Fibroblast of skin of right biceps (primary cell): ENCODE results near the gene NPLOC4.
A peak's percentile ranks its signal among the peaks of the same experiment; 100 is the strongest.

Experiments
- DNase-seq: peaks from one replicate; pipeline ENCODE4 v3.0.0-alpha.2; 2013

NPLOC4 gene

DNA sequence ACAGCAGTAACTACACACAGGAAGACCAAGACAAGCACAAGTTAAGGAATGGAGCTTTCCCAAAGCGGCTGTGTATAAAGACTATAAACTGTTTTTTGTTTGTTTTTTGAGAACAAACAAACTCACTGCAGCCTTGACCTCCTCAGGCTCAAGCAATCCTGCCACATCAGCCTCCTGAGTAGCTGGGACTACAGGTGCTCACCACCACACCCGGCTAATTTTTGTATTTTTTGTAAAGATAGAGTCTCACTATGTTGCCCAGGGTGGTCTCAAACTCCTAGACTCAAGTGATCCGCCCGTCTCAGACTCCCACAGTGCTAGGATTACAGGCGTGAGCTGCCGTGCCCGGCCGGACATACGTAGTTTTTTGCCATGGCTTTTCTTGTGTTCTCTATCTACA is 23.5 kb upstream of the NPLOC4 start:
- DNase-seq = no peak

DNA sequence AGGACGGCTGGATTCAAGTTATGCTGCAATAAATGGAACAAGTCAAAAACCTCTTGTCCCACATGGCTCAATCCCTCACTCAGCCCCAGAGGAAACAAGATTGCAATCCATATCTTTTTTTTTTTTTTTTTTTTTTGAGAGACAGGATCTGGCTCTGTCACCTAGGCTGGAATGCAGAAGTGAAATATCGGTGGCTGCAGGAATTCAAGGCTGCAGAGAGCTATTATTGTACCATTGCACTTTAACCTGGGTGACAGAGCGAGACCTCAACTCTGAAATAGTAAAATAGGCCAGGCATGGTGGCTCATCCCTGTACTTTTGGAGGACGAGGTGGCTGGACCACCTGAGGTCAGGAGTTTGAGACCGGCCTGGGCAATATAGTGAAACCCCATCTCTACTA is 22.1 kb upstream of the NPLOC4 start:
- no peak for DNase-seq

DNA sequence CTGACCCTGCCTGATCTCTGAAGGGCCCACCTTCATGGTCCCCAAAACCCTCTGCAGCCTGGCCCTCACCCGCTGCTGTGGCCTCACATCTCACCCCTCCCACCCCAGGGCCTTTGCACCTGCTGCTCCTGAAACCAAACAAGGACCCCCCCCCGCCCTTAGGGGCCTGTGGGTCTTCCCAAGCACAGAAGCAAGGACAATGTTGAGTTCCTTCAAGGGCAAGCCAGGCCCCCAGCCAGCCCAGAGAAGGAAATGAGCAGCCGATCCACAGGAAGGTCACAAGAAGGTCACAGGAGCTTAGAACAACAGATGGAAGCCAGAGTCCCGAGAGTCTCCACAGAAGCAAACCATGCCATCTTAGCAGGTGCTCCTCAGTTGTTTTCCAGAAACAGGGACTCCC is 19.9 kb upstream of the NPLOC4 start:
- DNase-seq = no peak

DNA sequence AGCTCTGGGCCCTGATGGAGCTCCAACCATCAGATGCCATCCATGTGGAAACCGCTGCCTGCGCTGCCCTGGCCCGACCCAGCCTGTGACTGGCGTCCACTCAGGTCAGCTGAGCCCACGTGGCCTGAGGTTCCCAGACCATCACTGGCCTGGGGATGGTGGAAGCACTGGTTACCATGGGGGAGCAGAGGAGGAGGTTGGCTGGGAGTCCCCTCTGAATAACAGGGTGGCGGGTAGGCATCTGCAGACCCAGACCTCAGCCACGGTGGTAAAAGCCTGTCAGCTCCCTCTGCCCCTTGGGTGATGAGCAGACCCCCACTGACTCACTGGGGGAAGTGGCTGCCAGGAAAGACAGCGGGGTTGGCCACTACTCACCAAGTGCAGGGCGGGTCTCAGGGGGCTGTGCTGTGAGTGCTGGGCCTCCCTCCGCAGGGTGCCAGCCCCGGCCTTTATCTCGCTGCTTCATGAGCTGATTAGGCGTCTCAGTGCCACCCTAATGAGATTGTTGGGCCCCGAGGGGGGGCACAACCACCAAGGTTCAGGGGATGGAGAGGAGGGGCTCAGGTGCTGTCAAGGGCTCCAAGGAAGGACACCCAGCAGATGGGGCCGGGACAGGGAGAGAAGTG is 19.3 kb upstream of the NPLOC4 start, which contains the start of gene PDE6G:
PDE6G (minus strand) TSS at position 425 of the 626 bp plus-strand sequence. CDS start 3,237 bp downstream, outside the sequence.
- no peak for DNase-seq

DNA sequence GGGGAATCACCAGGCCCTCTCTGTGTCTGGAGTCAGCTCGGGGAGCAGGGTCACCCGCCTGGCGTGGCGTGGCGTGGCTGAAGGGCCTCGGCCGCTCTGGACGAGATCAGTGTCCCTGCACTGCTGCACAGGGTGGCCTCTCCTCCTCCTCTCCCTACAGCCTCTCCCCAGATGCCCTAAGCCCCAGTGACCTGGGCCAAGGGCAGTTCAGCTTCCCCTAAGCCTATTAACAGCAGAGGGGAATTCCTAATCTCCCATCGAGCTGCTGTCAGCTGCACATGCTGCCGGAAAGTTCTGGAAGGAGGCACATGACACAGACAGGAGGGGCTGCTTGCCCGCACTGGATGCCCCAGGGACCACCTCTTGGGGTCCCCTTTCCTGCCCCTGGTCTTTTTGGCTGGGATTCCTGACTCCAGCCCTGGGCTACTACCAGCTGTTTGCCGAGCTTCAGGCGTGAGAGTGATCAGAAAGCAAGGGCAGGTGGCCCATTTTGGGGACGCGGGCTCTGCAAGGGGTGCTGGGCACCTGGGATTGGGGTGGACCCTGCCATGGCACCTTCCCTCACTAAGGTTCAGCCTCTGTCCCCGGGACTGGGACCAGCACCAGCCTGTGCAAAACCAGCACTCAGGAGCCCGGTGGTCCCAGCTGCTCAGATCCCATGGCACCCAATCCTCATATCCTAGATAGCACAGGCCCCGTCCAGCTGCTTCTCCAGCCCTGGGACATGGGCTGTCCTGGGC is 18.6 kb upstream of the NPLOC4 start:
- DNase-seq = no peak

DNA sequence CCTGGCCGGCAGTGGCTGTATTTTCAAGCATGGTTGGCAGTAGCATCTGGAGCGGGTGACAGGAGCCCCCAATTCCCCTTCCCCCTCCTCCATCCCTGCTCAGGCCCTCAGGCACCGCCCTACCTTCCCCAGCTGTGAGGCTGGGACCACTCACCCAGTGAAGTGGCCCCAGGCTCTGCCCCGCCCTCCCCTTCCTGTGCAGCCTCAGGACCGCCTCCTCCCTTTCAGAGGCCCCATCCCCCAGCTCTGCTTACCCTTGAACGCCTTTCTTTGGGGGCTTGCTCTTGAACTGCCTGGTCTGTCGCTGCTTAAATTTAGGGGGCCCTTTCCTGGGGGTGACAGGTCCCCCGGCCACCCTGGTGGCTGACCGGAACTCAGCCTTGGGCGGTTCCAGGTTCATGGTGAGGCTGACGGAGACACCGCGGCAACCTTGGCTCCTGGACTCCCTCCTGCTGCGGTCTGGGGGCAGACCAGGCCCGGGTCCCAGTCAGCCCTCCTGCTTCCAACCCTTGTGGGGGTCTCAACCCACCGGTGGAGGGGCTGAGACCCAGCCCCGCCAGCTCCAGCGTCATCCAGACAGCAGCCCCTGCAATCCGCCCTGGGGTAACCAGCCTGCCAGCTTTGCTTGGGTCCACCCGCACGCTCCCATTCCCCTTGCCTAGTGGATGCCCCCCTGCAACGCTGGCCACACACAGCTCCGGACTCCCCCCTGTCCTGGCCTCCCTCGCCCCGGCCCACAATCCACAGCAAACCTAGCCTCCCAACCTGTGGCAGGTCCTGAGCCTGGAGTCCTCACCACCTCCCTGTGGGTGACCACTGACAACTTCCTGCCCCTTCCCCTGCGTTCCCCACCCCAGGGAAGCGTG is 16.2 kb upstream of the NPLOC4 start:
- no peak for DNase-seq

DNA sequence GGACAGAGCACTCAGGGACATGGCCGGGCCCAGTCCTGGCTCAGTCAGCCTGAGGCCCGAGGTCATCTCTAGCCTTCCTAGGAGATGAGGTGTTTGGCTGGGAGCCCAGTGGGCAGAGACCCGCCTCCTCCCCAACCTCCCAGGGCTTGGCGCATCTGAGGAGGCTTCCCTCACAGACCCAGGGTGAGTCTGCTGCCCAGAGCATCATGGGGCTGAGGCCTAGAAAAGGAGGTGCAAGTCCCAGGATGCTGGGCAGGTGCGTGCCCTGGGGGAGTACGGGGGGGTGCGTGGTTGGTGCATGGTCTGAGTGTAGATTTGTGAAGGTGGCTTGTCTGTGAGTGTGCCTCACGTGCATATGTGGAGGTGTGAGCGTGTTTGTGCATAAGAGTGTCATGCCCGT is 14.8 kb upstream of the NPLOC4 start:
- DNase-seq = peak; percentile 81

DNA sequence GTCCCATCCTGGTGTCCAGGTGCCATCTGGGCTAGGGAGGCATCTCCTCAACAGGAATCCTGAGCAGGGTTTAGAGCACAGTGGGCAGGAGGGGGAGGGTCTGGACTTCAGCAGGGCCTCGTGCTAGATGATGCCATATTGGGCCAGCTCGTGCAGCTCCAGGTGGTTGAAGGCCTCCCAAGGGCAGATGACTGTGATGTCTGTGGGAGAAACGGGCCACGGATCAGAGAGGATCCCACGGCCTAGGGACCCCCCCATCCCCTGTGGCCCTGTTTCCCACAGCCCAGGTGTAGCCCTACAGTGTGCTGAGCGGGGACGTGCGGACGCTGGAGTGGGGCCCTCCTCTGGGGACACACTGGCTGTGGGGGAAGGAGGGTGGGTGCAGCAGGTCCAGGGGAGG is 14.0 kb upstream of the NPLOC4 start:
- DNase-seq = no peak

DNA sequence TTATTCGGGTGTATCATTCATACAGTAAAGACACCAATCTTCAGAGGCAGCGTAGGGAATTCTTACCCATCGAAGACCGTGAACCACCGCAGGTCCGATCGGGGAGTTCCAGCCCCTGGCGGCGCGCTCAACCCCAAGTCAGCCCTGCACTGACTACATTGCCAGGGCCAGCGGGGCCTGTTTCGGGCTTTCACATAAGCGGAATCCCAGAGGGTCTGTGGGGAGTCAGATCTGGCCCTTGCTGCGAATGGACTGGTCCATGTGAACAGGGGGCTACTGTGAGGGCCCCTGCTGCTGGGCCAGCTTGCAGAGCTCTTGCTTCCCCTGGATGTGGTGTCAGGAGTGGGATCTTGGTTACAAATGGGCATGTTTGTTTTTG is 11.8 kb upstream of the NPLOC4 start:
- no peak for DNase-seq

DNA sequence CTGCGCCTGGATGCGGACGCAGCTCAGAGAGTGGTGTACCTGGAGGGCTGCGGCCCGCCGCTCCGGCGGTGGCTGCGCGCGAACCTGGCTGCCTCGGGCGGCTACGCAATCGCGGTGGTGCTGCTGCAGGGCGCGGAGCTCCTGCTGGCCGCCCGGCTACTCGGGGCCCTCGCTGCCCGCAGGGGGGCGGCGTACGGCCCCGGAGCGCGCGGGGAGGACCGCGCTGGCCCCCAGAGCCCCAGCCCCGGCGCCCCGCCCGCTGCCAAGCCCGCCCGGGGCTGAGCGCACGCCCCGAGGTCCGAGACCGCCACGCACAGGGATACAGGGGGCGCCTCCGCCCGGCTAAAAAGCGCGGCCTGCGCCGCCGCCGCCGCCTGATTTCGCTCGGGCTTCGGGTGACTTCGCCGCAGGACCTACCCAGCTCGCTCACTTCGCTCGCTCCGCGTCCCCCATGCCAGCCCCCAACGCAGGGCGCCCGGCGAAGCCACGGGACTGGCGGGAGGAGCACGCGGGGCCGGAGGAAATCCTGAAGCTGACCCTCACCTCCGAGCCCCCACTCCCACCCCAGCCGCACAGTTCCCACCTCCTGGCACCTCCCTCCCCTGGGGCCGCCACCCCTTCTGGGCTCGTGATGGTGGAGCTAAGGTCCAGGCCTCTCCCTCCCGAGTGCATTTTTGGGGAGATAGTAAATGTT is 11.2 kb upstream of the NPLOC4 start:
- DNase-seq = no peak

DNA sequence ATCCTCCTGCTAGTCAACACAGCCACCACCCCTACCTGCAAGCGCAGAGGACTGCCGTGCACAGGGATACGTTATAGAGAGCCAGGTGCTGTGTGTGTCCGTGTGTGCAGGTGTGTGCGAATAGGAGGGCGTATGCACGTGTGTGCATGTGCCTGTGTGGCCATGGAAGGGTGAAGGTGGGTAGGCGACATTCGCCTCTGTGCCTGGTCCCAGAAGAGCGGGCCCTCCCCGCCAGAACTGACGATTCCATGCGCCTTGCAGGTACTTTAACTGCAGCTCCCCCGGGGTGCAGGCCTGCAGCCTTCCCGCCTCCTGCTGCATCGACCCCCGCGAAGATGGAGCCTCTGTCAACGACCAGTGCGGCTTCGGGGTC is 10.7 kb upstream of the NPLOC4 start:
- no peak for DNase-seq

DNA sequence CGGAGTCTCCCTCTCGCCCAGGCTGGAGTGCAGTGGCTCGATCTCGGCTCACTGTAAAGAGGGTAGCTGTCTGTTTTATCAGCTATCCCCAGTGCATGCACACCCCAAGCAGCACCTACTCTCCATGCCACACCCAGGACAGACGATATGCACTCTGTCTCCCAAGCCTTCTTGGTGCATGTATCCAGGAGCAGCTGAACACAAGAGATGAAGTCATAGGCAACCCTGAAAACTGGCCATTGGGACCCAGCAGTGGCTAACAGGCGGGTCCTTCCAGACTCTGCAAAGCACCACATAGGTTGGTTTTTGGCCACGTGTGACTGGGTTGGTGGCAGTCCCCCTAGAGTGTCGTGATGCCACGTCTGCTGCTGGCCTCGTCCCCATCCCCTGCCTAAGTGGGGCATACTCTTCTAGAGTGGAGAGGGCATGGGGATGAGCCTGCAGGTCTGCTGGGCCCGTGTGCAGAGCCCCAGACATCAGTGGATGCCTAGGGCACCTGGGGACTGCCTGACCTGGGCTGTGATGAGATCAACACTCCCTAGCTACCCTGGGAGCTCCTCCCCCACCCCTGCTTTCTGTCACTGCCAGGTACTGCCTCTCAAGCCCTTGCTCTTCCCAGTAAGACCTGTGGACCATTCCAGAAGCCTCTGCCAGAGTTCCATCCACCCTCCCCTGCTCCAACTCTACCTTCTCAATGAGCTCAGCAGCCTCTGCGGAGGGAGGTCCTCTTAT is 10.1 kb upstream of the NPLOC4 start:
- no peak for DNase-seq

DNA sequence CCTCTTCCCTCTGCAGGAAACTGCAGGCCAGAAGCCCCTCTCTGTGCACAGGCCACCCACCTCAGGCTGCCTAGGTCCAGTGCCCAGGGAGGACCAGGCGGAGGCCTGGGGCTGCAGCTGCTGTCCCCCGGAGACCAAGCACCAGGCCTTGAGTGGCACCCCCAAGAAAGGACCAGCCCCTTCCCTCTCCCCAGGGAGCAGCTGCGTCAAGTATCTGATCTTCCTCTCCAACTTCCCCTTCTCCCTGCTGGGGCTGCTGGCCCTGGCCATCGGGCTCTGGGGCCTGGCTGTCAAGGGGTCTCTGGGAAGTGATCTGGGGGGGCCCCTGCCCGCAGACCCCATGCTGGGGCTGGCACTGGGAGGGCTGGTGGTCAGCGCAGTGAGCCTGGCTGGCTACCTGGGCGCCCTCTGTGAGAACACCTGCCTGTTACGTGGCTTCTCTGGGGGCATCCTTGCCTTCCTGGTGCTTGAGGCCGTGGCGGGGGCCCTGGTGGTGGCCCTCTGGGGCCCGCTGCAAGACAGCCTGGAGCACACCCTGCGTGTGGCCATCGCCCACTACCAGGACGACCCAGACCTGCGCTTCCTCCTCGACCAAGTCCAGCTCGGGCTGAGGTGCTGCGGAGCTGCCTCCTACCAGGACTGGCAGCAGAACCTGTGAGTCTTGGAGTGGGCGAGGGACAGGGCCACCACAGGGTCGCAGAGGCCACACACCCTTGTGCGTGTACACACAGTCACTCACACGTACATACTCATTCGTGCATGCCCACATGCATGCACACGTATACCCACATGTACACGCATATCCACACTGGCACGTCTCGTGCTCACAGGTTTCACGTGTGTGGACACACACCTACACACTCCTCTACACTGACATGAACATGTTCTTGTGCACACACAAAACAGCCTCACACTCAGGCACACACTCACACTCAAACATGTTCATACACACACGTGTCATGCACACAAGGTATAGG is 8.4 kb upstream of the NPLOC4 start:
- DNase-seq = no peak

DNA sequence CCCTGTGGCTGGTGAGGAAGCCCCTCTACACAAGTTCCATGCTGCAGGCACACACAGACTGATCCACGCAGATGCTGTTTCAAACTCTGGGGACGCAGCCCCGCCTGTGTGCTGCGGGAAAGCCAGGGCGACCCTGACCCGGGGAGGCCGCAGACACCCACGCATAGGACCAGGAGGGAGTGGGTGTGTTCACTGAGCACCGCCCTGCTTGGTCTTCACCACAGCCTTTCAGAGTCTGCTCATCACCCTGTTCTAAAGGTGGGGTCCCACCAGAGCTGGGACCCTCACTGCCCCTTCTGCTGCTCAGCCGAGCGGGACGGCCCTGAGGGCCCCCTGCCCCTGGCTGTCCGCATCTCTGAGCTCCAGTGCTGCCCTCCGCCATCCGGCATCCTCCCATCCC is 7.6 kb upstream of the NPLOC4 start:
- DNase-seq = no peak

DNA sequence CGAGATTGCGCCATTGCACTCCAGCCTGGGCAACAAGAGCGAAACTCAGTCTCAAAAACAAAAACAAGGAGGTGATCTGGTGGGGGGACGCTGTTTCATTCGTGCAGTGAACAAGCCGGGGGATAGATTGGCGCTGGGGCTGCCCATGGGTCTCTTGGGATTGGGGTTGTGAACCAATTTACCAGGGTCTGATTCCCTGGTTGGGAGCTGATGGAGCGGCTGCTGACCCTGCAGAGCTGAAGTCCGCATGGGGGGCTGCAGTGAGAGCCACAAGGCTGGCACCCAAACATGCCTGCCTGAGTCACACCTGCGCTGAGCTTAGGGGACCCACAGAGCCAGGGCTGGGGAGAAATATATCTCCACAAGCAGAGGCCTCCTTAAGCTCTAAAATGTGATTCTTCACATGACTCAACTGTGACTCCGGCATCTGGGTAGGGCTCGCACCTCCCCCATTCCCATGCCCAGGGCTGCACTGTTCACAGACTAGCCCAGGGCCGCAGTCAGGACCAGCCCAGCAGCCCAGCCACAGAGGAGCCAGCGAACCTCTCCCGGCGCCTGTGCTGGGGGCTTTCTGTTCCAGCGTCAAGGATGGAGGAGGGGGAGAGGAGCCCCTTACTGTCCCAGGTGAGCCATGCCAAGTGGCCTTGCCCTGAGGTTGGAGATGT is 5.0 kb upstream of the NPLOC4 start:
- DNase-seq = peak; percentile 78

DNA sequence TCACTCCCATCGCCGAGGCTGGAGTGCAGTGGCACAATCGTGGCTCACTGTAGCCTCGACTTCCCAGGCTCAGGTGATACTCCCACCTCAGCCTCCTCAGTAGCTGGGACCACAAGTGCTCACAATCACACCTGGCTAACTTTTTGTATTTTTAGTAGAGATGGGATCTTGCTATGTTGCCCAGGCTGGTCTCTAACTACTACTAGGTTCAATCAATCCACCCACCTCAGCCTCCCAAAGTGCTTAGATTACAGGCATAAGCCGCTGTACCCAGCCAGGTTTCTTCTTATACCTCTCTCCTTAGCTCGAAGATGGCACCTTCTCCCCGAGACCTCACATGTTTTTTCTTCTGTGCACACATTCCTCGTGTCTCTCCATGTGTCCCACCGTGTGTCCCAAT is 3.1 kb upstream of the NPLOC4 start:
- no peak for DNase-seq

DNA sequence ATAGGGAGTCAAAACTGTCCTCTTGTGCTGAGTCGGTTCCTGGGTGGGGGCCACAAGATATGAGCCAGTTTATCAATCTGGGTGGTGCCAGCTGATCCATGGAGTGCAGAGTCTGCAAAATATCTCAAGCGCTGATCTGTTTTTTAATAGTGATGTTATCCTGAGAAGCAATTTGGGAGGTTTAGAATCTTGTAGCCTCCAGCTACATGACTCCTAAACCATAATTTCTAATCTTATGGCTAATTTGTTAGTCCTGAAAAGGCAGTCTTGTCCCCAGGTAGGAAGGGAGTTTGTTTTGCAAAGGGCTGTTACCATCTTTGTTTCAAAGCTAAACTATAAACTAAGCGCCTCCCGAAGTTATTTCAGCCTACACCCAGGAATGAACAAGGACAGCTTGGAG is 1.8 kb upstream of the NPLOC4 start:
- no peak for DNase-seq

DNA sequence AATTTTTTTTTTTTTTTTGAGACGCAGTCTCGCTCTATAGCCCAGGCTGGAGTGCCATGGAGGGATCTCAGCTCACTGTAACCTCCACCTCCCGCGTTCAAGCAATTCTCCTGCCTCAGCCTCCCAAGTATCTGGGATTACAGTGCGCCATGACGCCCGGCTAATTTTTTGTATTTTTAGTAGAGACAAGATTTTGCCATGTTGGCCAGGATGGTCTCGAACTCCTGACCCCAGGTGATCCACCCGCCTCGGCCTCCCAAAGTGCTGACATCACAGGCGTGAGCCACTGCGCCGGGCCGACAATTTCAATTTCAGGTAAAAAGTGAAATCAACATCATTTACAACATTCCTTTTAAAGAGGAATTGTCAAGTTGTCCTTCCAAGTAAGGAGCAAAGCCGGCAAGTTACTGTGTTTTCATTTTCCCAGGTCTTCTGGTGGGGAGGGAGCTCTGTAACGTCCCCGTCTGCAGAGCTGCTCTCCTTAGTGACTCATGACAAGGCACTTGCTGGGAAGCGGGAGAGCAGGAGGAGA is 873 bp downstream of the NPLOC4 start:
- DNase-seq = peak; percentile 58

DNA sequence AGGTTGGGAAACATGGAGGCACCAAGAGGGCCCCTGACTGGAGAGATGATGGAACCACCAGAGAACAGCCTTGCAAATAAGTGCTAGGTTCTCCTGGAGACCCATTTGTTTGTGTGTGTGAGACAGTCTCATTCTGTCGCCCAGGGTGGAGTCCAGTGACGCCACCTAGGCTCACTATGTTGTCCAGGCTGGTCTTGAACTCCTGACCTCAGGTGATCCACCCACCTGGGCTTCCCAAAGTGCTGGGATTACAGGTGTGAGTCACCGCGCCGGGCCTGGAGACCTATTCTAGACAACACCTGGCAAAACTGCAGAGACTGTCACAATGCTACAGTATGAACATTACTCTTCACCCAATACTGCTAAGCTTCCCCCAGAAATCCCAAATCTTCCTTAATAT is 1.5 kb downstream of the NPLOC4 start:
- no peak for DNase-seq

DNA sequence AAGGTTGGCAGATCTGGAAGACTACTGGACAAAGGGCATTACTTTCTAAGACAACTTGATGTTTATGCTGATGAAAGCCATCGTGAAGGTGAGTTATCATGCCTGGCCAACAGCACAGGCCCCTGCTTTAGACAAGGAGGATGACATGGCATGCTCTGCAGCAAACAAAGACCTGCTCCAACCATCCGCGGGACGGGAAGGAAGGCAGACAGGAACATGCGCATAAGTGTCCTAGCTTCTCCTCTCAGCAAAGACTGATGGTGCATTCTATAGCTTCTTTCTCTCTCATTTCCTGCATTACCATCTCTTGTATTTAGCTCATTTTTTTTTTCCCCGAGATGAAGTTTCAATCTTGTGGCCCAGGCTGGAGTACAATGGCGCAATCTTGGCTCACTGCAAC is 5.4 kb downstream of the NPLOC4 start:
- no peak for DNase-seq

DNA sequence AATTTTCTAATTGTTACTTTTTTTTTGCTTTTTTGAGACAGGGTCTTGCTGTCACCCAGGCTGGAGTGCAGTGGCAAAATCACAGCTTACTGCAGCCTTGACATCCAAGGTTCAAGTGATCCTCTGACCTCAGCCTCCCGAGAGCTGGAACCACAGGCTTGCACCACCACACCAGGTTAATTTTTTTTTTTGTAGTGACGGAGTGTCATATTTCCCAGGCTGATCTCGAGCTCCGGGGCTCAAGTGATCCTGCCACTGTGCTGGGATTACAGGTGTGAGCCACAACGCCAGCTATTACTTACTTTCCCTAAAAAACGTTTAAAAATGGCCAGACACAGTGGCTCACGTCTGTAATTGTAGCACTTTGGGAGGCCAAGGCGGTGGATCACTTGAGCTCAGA is 6.6 kb downstream of the NPLOC4 start:
- DNase-seq = no peak
